GM18861 (cell line): Measurements from ENCODE around the gene NFRKB.

Experiments
- ATAC-seq: cut with Tn5 transposase; IDR thresholded peaks from one replicate; pipeline ENCODE4 v1.9.1; 2021; ENCODE audit not compliant: unreplicated experiment

Gene NFRKB

DNA sequence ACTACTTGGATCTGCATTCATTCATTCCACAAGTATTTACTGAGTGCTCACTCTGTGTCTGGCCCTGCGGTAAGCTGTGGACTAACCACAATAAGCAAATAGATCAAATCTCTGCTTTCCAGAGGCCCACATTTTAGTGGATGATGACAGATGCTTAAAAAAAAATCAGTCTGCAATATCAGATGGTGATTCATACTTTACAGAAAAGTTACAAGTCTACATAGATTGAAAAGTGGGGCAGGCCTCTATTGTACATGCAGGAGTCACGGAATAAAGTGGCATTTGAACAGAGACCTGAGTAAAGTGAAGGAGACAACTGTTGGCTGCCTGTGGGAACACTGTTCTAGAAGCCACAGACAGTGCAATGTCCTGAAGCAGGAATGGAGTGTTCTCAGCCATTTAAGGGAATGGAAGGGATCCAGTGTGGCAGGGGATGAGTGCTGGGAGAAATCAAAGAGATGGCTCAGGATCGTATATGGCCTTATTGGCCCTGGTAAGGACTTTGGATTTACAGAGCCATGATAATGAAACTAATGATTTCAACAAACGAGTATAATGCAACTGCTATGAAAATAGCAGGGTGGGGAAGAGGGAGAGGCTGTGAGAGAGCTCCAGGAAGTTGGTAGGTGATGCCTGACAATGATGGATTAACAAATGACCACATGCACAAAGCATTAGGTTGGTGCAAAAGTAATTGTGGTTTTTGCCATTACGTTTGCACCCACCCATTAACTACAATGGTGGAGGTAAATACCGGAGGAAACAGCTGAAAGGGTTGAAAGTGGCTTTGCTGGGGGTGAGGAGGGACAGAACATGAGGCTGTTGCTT, 48.7 kb downstream of the NFRKB start:
- no peak for ATAC-seq
